Neural cell (in vitro differentiated cells): ENCODE measurements around the gene DTD1. TPM values are rescaled to one million over a fixed set of nuclear protein-coding genes. Genes with fewer than 3 reads are reported as not detected.

Source experiments
- H2AFZ ChIP-seq: fragments of 200-600, 300-800 bp; sonication (generic), shearing (Covaris generic); 2 replicates; pipeline ENCODE4 v1.6.0; 2014; ENCODE audit warnings: low read depth, mild to moderate bottlenecking, antibody characterized with exemption, low read length, moderate library complexity
- H3F3A ChIP-seq: fragments of 200-600 bp; shearing (Covaris generic); 2 replicates; pipeline ENCODE4 v1.6.1; 2016; ENCODE audit warnings: mild to moderate bottlenecking, moderate library complexity, mixed read lengths, antibody characterized with exemption, low read length; ENCODE audit not compliant: insufficient read depth, poor library complexity, severe bottlenecking
- H3K27ac ChIP-seq: fragments of 200-600, 300-800 bp; sonication (generic), shearing (Covaris generic); 2 replicates; pipeline ENCODE4 v1.5.1; 2014; ENCODE audit warnings: mild to moderate bottlenecking, low read length, moderate library complexity
- H3K27me3 ChIP-seq: fragments of 300-800, 200-600 bp; sonication (generic), shearing (Covaris generic); 2 replicates; pipeline ENCODE4 v1.6.0; 2014; ENCODE audit warnings: mild to moderate bottlenecking, low read depth, low read length, moderate library complexity; ENCODE audit not compliant: insufficient read depth
- H3K36me3 ChIP-seq: fragments of 300-800, 200-600 bp; sonication (generic), shearing (Covaris generic); 2 replicates; pipeline ENCODE4 v1.5.1; 2014; ENCODE audit warnings: mild to moderate bottlenecking, antibody characterized with exemption, low read length, moderate library complexity; ENCODE audit not compliant: insufficient read depth
- H3K4me2 ChIP-seq: fragments of 300-800, 200-600 bp; sonication (generic), shearing (Covaris generic); 2 replicates; pipeline ENCODE4 v1.6.0; 2014; ENCODE audit warnings: mild to moderate bottlenecking, low read length
- H3K4me3 ChIP-seq: fragments of 300-800, 200-600 bp; sonication (generic), shearing (Covaris generic); 2 replicates; pipeline ENCODE4 v1.5.1; 2014; ENCODE audit warnings: mild to moderate bottlenecking, low read length, moderate library complexity
- H3K79me2 ChIP-seq: fragments of 200-600 bp; shearing (Covaris generic); replicated peaks from 2 replicates; pipeline ENCODE4 v1.6.0; 2014; ENCODE audit warnings: mild to moderate bottlenecking, low read length, moderate library complexity; ENCODE audit not compliant: insufficient read depth
- H3K9ac ChIP-seq: fragments of 300-800, 200-600 bp; sonication (generic), shearing (Covaris generic); 2 replicates; pipeline ENCODE4 v1.6.1; 2016; ENCODE audit warnings: mild to moderate bottlenecking, low read length, mixed read lengths
- H3K9me2 ChIP-seq: fragments of 200-600 bp; shearing (Covaris generic); 2 replicates; pipeline ENCODE4 v1.6.1; 2016; ENCODE audit warnings: mild to moderate bottlenecking, low read length, mixed read lengths; ENCODE audit not compliant: insufficient read depth
- H3K9me3 ChIP-seq: fragments of 200-600, 300-800 bp; sonication (generic), shearing (Covaris generic); 2 replicates; pipeline ENCODE4 v1.6.1; 2016; ENCODE audit warnings: mild to moderate bottlenecking, mixed run types, low read length, moderate library complexity, mixed read lengths
- H4K20me1 ChIP-seq: fragments of 200-600 bp; shearing (Covaris generic); 2 replicates; pipeline ENCODE4 v1.6.1; 2016; ENCODE audit warnings: mild to moderate bottlenecking, mixed run types; ENCODE audit not compliant: insufficient read depth
- CTCF ChIP-seq: fragments of 450-650 bp; IDR thresholded peaks from 2 replicates; pipeline ENCODE4 v1.5.1; 2014; ENCODE audit warnings: antibody characterized with exemption, mild to moderate bottlenecking, moderate library complexity; ENCODE audit not compliant: poor library complexity, severe bottlenecking
- EP300 ChIP-seq: fragments of 450-650 bp; conservative IDR thresholded peaks from 2 replicates; pipeline ENCODE4 v1.6.1; 2014; ENCODE audit warnings: antibody characterized with exemption, mild to moderate bottlenecking, moderate library complexity; ENCODE audit not compliant: poor library complexity, severe bottlenecking
- EZH2 ChIP-seq: fragments of 200-600, 300-800 bp; shearing (Covaris generic), sonication (generic); IDR thresholded peaks from 2 replicates; pipeline ENCODE4 v1.6.1; 2014; ENCODE audit warnings: antibody characterized with exemption, low read length, borderline replicate concordance, mild to moderate bottlenecking; ENCODE audit not compliant: insufficient read depth, poor library complexity, severe bottlenecking
- MXI1 ChIP-seq: fragments of 450-650 bp; conservative IDR thresholded peaks from 2 replicates; pipeline ENCODE4 v1.6.1; 2014; ENCODE audit warnings: antibody characterized with exemption, mild to moderate bottlenecking; ENCODE audit not compliant: poor library complexity, severe bottlenecking
- POLR2AphosphoS5 ChIP-seq: IDR thresholded peaks from 2 replicates; pipeline ENCODE4 v1.6.1; 2012
- RAD21 ChIP-seq: fragments of 450-650 bp; conservative IDR thresholded peaks from 2 replicates; pipeline ENCODE4 v1.6.1; 2014; ENCODE audit warnings: antibody characterized with exemption, mild to moderate bottlenecking, moderate library complexity
- REST ChIP-seq: IDR thresholded peaks from 2 replicates; pipeline ENCODE4 v1.6.1; 2012; ENCODE audit warnings: borderline replicate concordance
- SMC3 ChIP-seq: fragments of 450-650 bp; conservative IDR thresholded peaks from 2 replicates; pipeline ENCODE4 v1.6.1; 2014; ENCODE audit warnings: antibody characterized with exemption, mild to moderate bottlenecking, moderate library complexity; ENCODE audit not compliant: poor library complexity
- TAF1 ChIP-seq: IDR thresholded peaks from 2 replicates; pipeline ENCODE4 v1.6.1; 2012; ENCODE audit warnings: low read depth
- polyA plus RNA-seq: library from polyadenylated mRNA; depleted of rRNA; stranded (reverse); fragments of >200 nt; gene quantifications from 2 replicates; pipeline ENCODE4 v1.2.3, GENCODE V29; 2014

The DTD1 gene
- polyA plus RNA-seq, 1 donor from 2014 or later = 337 TPM

DNA sequence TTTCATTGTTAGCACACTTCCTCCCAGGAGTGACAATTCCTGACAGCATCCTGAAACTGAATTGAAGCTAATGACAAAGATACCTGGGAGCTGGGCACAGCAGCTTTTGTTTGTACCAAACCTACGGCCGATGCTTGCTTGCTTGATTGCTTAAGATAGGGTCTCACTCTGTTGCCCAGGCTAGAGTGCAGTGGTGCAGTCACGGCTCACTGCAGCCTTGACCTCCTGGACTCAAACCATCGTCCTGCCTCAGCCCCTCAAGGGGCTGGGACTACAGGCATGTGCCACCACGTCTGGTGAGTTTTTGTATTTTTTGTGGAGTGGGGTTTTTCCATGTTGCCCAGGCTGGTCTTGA, 141.0 kb downstream of the DTD1 start:
- no peaks in the 10 kb centered on the region for H3K79me2 ChIP-seq
- no peaks in the 10 kb centered on the region for H3K27me3 ChIP-seq
- H3K9me2 ChIP-seq = no peaks in the 10 kb centered on the region
- no peaks in the 10 kb centered on the region for H3F3A ChIP-seq
- H3K9me3 ChIP-seq = no peaks in the 10 kb centered on the region
- H3K27ac ChIP-seq = peak overlapping the region; percentile 13
- no peak overlapping the region for H3K9ac ChIP-seq
- H3K4me2 ChIP-seq = no peak overlapping the region
- no peak overlapping the region for H2AFZ ChIP-seq
- H3K4me3 ChIP-seq = peak overlapping the region; percentile 4
- TF ChIP-seq EP300 (no peak), RAD21 (no peak), SMC3 (no peak), REST (no peak), MXI1 (no peak), POLR2AphosphoS5 (no peak), TAF1 (no peak), CTCF (no peak)
- H4K20me1 ChIP-seq = no peaks in the 10 kb centered on the region
- H3K36me3 ChIP-seq = no peaks in the 10 kb centered on the region

- Histone ChIP-seq H3K27ac (peak overlapping the region; percentile 13), H3K4me3 (no peak overlapping the region), H3K9ac (no peak overlapping the region), H3K27me3 (no peaks in the 10 kb centered on the region), H3K36me3 (no peaks in the 10 kb centered on the region), H3K79me2 (no peaks in the 10 kb centered on the region), H2AFZ (no peak overlapping the region), H3K4me2 (no peak overlapping the region), H3K9me2 (no peaks in the 10 kb centered on the region), H4K20me1 (no peaks in the 10 kb centered on the region), H3F3A (no peaks in the 10 kb centered on the region), H3K9me3 (no peaks in the 10 kb centered on the region)
- no peak for TF ChIP-seq EZH2
- no peak for TF ChIP-seq POLR2AphosphoS5
- TF ChIP-seq MXI1 = no peak
- no peak for TF ChIP-seq RAD21
- no peak for TF ChIP-seq TAF1
- TF ChIP-seq EP300 = no peak
- TF ChIP-seq SMC3 = no peak
These were observed 141.5 kb downstream of the DTD1 start for GRCh38 chr20:18729231-18729825.

DNA sequence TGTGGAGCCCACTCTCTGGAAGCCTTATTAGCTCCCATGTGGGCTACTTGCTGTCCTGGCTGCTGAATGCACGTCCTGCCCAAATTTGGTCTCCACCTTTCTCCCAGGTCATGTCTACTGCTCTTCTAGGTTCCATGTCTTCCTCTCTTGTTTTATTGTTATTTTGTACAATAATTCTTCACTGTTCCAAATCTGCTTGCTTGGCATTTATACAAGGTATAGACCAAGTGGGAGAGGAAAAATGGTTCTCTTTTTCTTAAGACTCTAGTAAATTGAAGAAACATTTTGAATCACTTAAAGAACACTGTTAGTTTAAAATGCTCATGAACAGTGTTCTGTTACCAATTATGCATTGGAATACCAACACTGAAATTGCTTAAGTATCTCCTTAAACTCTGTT, 144.1 kb downstream of the DTD1 start:
- Histone ChIP-seq H3K27ac (no peak overlapping the region), H4K20me1 (no peaks in the 10 kb centered on the region), H3K4me2 (no peak overlapping the region), H3K9ac (no peak overlapping the region), H3F3A (no peaks in the 10 kb centered on the region), H3K9me3 (no peaks in the 10 kb centered on the region), H2AFZ (no peak overlapping the region), H3K27me3 (no peaks in the 10 kb centered on the region), H3K4me3 (no peak overlapping the region), H3K79me2 (no peaks in the 10 kb centered on the region), H3K36me3 (no peaks in the 10 kb centered on the region), H3K9me2 (no peaks in the 10 kb centered on the region)
- TF ChIP-seq EP300 = no peak
